Upper lobe of left lung (tissue), 6 donors: ENCODE results near the gene PIGV. TPM values are rescaled to one million over a fixed set of nuclear protein-coding genes. Genes with fewer than 3 reads are reported as not detected.
A peak's percentile ranks its signal among the peaks of the same experiment; 100 is the strongest.
"Not testable (repeated sequence)": the region's sequence is repeated elsewhere in the genome, so short reads cannot be mapped to it uniquely, and the experiment has no call there.

Experiments
- ATAC-seq, 2 donors: fragments of 200-7000 bp; cut with Tn5 transposase; one replicate each; pipeline ENCODE4 v1.9.1; 2022; ENCODE audit warnings: mild to moderate bottlenecking in 2 of 2, moderate library complexity in 2 of 2; ENCODE audit not compliant: low FRiP score in 2 of 2
- DNase-seq, 2 donors: peaks; one replicate each; pipeline ENCODE4 v3.0.0-alpha.2; 2019 to 2020
- H3K27ac ChIP-seq, 4 donors: fragments of 200-600 bp; sonication (generic); one replicate each; pipeline ENCODE4 v1.5.1; 2016 to 2019
- H3K27me3 ChIP-seq, 4 donors: fragments of 200-600 bp; sonication (generic); one replicate each; pipeline ENCODE4 v1.5.1; 2017 to 2019
- H3K36me3 ChIP-seq, 4 donors: fragments of 200-600 bp; sonication (generic); one replicate each; pipeline ENCODE4 v1.5.1; 2016 to 2019
- H3K4me1 ChIP-seq, 4 donors: fragments of 200-600 bp; sonication (generic); one replicate each; pipeline ENCODE4 v1.5.1; 2018 to 2019
- H3K4me3 ChIP-seq, 4 donors: fragments of 200-600 bp; sonication (generic); one replicate each; pipeline ENCODE4 v1.5.1; 2017 to 2019; ENCODE audit warnings: mild to moderate bottlenecking in 2 of 4, moderate library complexity in 1 of 4
- H3K9me3 ChIP-seq, 4 donors: fragments of 200-600 bp; sonication (generic); one replicate each; pipeline ENCODE4 v1.5.1; 2018 to 2019
- CTCF ChIP-seq, 6 experiments: fragments of 450-650 bp in 4 of 6; fragments of 200-600 bp in 2 of 6; sonication (generic) in 2 of 6; IDR thresholded peaks; one replicate each; pipeline ENCODE4 v1.5.1; 2016 to 2019; ENCODE audit warnings: antibody characterized with exemption in 6 of 6
- EP300 ChIP-seq, 4 donors: sonication (generic); formaldehyde crosslinking; IDR thresholded peaks; one replicate each; pipeline ENCODE4 v1.5.1; 2017; ENCODE audit warnings: antibody characterized with exemption in 4 of 4, control low read depth in 2 of 4
- POLR2A ChIP-seq, 4 donors: fragments of 450-650 bp; IDR thresholded peaks; one replicate each; pipeline ENCODE4 v1.5.1; 2016 to 2017; ENCODE audit warnings: antibody characterized with exemption in 4 of 4, mild to moderate bottlenecking in 2 of 4
- POLR2AphosphoS5 ChIP-seq, 2 donors: sonication (generic); formaldehyde crosslinking; IDR thresholded peaks; one replicate each; pipeline ENCODE4 v1.5.1; 2017; ENCODE audit warnings: antibody characterized with exemption in 2 of 2
- WGBS, 2 donors: methylation state at CpG; one replicate each; pipeline ENCODE4 v1.1.5; 2017 to 2018; 5-methylcytosine and 5-hydroxymethylcytosine counted together
- total RNA-seq, 6 donors: library from RNA; depleted of rRNA in 4 of 6; stranded (reverse); fragments of >200 nt in 4 of 6; gene quantifications; one replicate each; pipeline versions ENCODE4 v1.1.0 to v1.2.1, GENCODE V29; 2016 to 2021
- donor health status: DM: no; HTN: no; CAD: no; lungs with moderate emphysema.
- donor health status: DM: no; HTN: yes; CAD: no; lungs with severe emphysema.

Gene PIGV
- total RNA-seq, 6 donors from 2014 or later, result 11.9 to 25.1 (median 17.5) TPM

- Histone ChIP-seq H3K27ac (peak overlapping the region; percentile 61 to 85 (median 76)), H3K4me1 (peaks cover 17 to 25% (median 23%) of the 10 kb centered on the region in 4 donors), H3K9me3 (no peaks in the 10 kb centered on the region), H3K4me3 (peak overlapping the region in 2 of 4 donors; percentile 5 to 21), H3K27me3 (no peaks in the 10 kb centered on the region), H3K36me3 (peaks cover 6 to 18% (median 8%) of the 10 kb centered on the region in 4 donors)
- DNase-seq, result peak in 1 of 2 donors; percentile 33
- 41 to 54% methylated on average over 5 of the region's 5 CpGs for WGBS, 2 donors
- TF ChIP-seq EP300 (IDR thresholded peaks at IDR 0.05) (no peak), POLR2A (IDR thresholded peaks at IDR 0.05) (no peak), CTCF (IDR thresholded peaks at IDR 0.05) (no peak), POLR2AphosphoS5 (IDR thresholded peaks at IDR 0.05) (no peak)
- ATAC-seq, result peak; percentile 47 to 81
These were observed 11.9 kb downstream of the PIGV start for GRCh38 chr1:26799479-26800142.

GRCh38 chr1:26803932-26804331 lies 16.2 kb downstream of the PIGV start:
- H3K27me3 ChIP-seq, ATAC-seq, H3K36me3 ChIP-seq, H3K4me3 ChIP-seq, H3K27ac ChIP-seq, H3K9me3 ChIP-seq: not testable (repeated sequence)
- peak in 1 of 2 donors; percentile 66 for DNase-seq
- peaks cover 16 to 24% (median 22%) of the 10 kb centered on the region in 4 donors for H3K4me1 ChIP-seq
- WGBS, 2 donors, result 98% methylated on average over 19 of the region's 36 CpGs; no CpG with 5 or more reads in 1 of the 2 donors

GRCh38 chr1:26810105-26810504 lies 22.4 kb downstream of the PIGV start:
- WGBS, 2 donors, result 55 to 58% methylated on average over 11 of the region's 11 CpGs
- H3K27ac ChIP-seq, H3K27me3 ChIP-seq, H3K36me3 ChIP-seq, H3K4me3 ChIP-seq, H3K9me3 ChIP-seq, H3K4me1 ChIP-seq: not testable (repeated sequence)
- peak; percentile 42 to 72 (median 65) for TF ChIP-seq CTCF (IDR thresholded peaks at IDR 0.05)
- ATAC-seq, result peak; percentile 62 to 85
- DNase-seq, result peak in 1 of 2 donors; percentile 59

GRCh38 chr1:26811057-26811456 lies 23.3 kb downstream of the PIGV start:
- no peaks in the 10 kb centered on the region for H3K36me3 ChIP-seq
- DNase-seq, result no peak
- peaks cover 3 to 5% (median 3%) of the 10 kb centered on the region in 4 donors for H3K4me1 ChIP-seq
- no peak overlapping the region for H3K4me3 ChIP-seq
- no peak for TF ChIP-seq CTCF (IDR thresholded peaks at IDR 0.05)
- no peak overlapping the region for H3K27ac ChIP-seq
- no peak for ATAC-seq
- no peaks in the 10 kb centered on the region for H3K9me3 ChIP-seq
- H3K27me3 ChIP-seq, result no peaks in the 10 kb centered on the region
- WGBS, 2 donors, result 64 to 72% methylated on average over 4 of the region's 4 CpGs

GRCh38 chr1:26811708-26812107 lies 24.0 kb downstream of the PIGV start:
- no peaks in the 10 kb centered on the region for H3K9me3 ChIP-seq
- H3K27me3 ChIP-seq, result no peaks in the 10 kb centered on the region
- H3K4me1 ChIP-seq, result peaks cover 3 to 5% (median 3%) of the 10 kb centered on the region in 4 donors
- TF ChIP-seq EP300 (IDR thresholded peaks at IDR 0.05), result no peak
- TF ChIP-seq POLR2A (IDR thresholded peaks at IDR 0.05), result no peak
- no peak for TF ChIP-seq POLR2AphosphoS5 (IDR thresholded peaks at IDR 0.05)
- no peak for TF ChIP-seq CTCF (IDR thresholded peaks at IDR 0.05)
- no peaks in the 10 kb centered on the region for H3K36me3 ChIP-seq
- DNase-seq (no peak), ATAC-seq (no peak)
- no peak overlapping the region for H3K27ac ChIP-seq
- no peak overlapping the region for H3K4me3 ChIP-seq
